GM20000 (cell line): Measurements from ENCODE around the gene AP1M1.

Experiments used
- DNase-seq: peaks from one replicate; pipeline ENCODE4 v3.0.0; 2012; ENCODE audit warnings: low spot score
- CTCF ChIP-seq: IDR thresholded peaks from 2 replicates; pipeline ENCODE4 v1.5.1; 2012; ENCODE audit warnings: mild to moderate bottlenecking, control low read depth; ENCODE audit errors: extremely low read depth, missing control alignments

The AP1M1 gene

GRCh38 chr19:16293118-16294091, 95.7 kb downstream of the AP1M1 start:
- no peak for DNase-seq
- TF ChIP-seq CTCF: no peak

- DNase-seq: no peak
- TF ChIP-seq CTCF: no peak
These were observed 97.3 kb downstream of the AP1M1 start for GRCh38 chr19:16295057-16295456.
